ENCODE data around the gene LPP.

LPP gene

DNA sequence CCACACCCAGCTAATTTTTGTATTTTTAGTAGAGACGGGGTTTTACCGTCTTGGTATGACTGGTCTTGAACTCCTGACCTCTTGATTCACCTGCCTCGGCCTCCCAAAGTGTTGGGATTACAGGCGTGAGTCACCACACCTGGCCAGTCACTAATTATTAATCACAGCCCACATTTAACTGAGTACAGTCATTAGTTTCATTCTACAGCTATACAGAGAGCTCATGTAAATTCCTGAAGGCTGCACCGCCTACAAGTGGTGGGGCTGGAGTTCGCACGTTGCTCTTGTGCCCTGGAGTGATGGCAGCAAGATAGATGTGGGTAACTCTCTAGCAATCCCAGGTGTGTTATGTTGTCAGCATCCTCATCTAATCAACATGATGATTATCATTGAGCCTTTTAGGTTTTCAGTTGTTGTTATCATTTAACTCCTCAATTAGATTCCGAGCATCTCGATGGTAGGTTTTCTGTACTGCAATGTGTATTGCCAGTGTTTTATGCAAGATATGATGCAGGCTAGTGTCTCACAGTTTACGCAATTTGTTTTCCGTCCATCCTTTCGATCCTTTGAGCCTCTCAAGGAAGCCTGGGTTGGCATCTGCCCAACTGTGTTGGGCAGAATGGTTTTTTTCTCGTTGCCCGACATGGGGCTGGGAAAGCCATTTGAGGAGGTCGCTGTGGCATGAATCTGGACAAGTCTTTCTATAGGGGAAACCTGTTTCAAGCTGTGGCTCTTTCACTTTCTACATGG, 216.3 kb downstream of the LPP start:
- DNase-seq = no peak

DNA sequence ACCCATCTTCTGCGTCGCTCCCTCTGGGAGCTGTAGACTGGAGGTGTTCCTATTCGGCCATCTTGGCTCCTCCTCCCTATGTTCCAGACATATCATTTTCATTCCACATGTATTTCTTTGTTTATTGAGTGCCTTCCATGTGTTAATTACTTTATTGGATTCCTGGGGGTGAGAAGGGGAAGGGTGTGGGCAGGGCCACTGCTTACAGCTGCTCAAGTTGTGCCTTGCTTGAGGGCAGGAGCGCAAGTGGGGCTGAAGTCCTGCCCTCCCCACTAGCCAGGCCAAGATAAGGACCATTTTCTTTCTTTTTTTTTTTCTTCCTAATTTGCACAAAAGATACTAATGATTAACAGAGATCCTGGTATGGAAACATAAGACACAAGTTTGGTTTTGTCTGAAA, 224.8 kb downstream of the LPP start:
- no peak for DNase-seq

DNA sequence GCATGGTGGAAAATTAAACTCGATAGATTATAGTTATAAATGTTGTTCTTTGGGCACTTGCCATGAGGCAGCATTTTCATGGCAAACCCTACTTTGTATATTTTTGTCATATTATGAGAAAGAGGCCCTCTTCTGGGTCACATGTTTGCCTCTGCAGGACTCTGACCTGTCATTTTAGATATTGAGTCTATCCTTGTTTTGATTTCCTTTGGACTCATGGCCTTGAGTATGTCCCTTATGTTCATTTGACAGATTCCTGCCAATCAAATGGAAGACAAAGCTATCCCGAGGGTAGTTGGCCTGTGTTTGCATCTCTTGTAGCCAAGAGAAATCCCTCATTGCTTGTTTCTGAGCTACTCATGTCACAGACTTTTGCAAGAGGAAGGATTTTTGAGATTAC, 226.3 kb downstream of the LPP start:
- no peak for DNase-seq

DNA sequence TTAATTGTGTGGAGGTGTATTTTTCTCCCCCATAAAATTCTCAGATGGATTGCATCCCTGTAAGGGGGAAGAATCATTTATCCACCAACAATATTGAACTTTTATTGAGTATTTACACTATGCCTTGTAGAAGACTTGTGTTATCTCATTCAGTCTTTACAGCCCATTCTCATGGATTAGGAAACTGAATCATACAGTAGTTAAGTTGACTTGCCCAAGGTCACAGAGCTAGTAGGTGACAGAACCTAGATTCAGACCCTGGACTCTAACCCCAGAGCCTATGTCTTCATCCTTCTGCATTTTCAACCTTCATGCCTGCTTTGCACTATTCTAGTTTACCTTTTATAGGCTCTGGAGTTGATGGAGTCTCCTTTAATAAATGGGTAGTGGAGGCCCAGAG, 226.8 kb downstream of the LPP start:
- DNase-seq = no peak

DNA sequence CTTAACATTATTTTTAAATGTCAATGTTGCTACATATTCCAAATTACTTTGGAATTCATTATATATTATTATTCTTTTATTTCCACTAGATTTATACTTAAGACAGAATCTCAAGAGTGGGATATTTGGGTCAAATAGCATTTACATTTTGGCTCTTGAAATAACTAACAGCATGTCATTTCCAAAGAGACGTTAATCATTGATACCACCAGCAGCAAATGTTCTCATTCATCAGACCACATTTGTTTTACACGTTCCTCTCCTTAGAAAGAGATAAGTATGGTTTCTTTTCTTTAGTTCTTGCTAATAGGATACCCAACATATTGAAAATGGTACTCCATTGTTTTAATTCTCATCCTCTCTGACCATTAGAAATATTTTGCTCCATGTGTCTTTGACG, 229.8 kb downstream of the LPP start:
- no peak for DNase-seq

DNA sequence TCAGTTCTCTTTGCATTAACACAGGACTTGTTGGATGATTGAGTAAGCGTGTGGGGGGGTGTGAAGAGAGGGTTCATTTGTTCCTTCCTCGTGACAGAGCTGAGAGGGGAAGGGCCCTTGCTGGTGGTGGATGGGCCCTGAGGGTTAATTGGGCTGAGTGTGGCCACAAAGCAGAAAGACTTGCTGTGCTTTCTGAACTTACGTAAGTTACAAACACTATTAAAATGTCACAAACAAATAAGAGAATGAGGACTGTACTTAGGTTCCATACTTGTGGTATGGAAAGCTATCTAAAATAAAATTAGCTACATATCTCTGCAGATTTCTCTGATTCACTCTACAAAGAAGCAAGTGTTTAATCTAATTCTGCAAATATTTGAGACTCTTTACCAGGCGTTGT, 231.3 kb downstream of the LPP start:
- DNase-seq = no peak

DNA sequence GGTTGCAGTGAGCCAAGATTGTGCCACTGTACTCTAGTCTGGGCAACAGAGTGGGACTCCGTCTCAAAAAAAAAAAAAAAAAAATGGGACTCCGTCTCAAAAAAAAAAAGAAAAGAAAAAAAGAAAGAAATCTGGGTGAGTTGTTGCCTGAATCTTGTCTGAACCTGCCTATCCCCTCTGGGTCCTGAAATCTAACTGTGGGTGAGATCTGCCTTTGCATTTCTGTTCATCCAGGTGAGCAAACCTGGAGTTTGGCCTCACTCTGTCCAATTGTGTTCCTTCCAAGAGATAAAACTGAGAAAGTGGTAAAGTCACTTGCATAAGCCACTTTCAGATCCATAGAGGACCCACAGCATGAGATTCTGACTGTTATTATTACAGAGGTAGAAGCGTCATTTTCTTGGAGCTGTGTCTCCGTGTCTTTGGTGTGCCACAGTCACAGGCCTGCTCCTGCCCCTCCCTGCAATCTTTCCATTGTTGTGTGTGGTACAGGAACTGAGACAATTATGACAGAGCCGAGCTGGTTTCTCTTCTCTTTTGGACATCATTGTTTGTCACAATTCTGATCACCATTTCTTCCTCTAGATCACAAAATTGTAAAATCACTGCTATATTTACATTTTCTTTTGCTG, 235.9 kb downstream of the LPP start:
- no peak for DNase-seq

DNA sequence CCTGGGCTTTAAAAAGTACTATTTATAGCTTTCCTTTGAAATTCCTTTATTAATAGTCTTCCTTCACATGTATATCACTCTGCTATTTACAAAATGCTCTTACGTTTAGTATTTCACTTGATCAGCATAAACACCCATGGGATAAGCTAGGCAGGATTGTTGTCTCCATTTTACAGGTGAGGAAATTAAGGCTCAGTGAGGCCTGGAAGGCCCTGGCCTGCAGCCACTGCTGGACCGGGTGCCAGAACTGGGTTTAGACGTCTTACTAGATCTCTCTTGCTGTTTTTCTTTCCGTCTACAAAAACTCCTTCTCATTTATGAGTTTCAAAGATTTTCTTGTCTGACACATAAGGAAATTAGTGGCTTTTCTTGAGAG, 236.4 kb downstream of the LPP start:
- DNase-seq = no peak

DNA sequence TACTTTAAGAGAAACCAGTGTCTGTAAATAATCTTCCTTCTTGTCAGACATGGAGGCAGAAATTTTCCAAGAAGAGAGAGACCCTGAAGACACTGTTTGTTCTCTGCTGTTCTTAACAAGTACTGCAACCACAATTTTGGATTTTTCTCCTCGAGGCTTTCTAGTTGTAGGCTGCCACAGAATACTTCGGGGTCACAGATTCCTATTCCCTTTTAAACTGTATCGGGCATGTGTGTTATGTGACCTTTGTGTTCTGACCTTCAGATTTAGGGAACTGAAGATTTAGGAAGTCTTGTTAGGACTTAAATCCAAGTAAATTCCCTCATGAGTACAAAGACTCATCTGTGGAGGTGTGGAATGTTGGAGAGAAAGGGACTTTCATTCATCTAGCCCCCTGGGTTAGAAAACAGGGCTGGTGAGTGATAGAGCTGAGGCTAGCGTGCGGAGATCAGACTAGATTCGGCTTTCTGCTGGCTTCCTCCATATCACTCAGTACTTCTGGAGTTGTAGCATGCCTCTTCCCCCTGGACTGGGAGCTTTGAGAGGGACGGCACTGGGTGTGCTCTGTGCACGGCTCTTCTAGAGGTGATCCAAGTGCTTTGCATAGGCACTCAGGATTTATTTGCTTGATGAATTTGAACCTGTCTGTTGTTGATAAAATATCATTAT, 237.0 kb downstream of the LPP start:
- DNase-seq = no peak

DNA sequence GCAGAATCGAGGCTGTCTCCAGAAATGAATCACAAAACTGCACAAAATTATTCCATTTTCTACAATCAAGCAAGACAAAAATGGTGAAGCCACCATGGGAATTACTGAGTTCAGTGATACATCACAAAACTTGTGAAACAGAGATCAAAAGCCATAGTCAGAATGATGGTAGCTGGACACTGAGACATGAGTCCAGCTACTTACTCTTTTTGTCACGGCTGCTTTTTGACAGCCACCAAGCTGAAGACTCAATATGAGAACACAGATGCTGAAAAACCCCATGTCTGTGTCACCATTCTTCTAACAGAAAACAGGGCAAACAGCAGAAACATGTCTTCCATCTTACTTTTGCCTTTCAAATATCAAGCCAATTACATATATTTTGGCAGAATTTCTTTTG, 237.6 kb downstream of the LPP start:
- no peak for DNase-seq

DNA sequence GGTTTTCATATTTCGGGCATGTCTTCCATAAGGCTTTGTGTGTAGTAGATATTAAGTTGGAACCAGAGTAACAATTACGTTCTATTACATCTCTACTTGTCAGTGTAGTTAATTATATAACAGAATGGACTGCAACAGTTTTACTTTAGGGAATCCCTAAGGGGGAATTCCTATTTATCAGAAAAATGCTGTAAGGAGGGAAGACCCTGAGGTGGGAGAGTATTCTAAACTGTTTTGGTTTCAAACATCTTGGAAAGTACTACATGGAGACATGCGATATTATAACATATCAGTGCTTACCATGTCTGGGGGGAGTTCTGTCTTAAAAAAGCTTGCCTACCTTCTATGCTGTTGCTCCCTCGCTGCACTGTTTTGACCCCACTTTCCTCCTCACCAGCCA, 238.1 kb downstream of the LPP start:
- no peak for DNase-seq

DNA sequence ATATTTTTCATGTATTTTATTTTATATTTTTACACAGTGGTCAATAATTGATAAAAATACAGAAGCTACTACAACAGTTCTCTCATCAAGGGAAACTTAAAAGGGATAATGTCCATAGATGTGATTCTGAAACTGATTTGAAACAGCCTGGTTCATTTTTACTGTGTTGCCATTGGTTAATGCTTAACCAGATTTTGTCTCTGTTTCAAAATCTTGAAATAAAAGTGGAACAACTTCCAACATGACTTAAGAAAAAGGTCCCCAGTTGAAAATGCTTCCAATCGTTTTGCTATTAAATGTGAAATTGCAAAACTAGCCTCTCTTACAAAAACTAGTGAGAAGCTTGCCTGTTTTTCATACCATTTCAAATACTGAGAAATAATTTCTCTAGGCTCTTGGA, 240.7 kb downstream of the LPP start:
- no peak for DNase-seq

DNA sequence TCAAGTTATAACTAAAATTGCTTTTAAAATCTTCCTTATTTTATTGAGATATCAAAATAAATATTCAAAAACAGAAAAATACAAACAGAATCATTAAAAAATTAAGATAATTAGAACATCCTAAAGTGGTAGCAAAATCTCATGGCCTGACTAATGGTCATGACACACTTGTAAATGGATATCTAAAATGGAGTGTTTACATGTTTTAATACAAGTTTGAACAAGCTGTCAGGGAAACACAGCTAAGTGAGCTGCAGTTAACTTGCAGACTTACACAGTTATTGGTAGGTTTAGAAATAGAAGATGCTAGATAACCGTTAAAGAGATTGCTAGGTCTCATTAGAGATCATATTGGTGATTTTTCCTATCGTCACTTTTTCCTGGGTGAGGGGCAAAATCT, 242.3 kb downstream of the LPP start:
- no peak for DNase-seq

DNA sequence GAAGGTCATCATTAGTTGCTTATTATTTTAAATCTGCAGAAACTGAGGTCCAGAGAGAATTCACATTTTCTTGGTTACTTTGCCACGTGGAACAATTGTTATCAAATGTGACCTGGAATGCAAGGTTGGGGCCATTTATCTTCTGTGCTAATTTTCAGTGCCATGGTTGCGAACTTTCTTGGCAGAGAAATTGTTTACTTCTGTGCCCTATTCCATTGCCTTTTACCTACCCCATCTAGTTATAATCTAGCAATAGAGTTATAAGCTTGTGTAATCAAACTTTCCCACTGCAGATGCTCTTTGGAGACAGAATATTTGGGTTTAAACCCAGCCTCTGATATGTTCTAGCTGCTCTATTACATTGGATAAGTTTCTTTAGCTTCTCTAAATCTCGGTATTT, 242.9 kb downstream of the LPP start:
- DNase-seq = no peak

DNA sequence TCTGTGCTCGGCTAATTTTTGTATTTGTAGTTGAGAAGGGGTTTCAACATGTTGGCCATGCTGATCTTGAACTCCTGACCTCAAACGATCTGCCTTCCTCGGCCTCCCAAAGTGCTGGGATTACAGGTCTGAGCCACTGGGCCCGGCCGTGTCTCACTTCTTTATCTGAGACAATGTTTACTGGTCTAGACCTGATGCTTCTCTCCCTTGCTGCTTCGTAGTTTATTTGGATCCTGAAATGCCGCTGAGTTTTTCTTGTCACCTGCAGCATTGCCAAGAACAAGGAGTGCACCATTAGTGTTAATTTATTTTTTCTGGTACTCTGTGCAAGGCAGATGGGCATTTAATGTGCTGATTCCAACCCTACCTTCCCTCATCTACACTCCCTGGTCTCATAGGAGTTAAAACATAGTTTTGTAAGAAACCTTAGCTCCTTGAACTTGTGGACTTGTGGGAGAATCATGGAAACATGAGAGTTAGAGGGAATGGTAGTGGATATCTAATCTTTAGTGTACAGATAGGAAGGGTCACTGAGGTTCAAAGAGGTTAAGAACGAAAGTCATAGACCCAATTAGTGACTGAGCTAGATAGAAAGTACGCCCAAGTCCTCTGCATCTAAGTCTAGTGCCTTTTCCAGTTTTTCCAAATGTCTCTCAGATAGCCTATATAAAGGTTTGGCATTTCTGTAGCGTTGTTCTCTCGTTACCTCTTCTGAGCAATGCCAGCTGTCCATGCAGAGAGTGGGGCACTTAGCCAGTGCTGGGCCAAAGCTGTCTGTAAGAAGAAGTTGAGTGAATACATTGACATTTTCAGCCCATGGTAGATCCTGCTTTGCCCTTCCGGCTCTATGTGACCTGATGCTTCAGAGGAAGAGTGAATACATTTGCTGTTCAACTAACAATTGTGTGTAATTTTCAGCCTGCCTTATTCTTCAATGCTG, 244.1 kb downstream of the LPP start:
- no peak for DNase-seq

DNA sequence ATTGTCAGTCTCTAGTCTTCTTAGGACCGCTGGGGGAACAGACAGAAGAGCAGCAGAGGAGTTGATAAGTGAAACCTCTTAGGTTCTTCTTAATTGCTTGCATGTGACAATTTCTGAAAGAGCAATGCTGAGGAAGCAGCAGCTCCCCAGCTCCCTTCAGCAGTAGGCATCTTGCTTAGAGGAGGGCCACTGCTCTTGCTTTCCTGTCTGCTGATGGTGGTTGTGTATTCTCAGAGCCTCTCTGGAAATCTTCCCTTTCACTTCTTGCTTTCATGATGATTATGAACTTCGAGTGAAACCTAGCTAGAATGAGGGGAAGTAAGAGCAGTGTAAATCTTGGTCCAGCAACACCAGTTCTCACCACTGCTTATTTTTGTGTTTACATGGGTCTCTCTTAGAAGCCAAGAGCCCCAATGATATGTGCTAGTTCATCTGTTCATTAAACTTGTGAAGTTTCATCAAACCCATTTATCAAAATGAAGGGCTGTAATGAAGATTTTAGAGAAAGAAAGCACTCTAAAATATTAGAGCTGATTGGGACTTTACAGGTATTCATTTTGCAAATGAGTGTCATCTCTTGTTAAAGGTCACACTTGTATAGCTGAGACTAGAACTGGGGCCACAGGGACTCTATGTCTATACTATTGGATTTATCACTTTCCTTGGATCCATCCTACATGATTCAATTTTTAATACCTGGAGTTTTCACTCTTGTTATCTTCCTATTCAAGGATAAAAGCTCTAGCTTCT, 246.7 kb downstream of the LPP start:
- DNase-seq = no peak

DNA sequence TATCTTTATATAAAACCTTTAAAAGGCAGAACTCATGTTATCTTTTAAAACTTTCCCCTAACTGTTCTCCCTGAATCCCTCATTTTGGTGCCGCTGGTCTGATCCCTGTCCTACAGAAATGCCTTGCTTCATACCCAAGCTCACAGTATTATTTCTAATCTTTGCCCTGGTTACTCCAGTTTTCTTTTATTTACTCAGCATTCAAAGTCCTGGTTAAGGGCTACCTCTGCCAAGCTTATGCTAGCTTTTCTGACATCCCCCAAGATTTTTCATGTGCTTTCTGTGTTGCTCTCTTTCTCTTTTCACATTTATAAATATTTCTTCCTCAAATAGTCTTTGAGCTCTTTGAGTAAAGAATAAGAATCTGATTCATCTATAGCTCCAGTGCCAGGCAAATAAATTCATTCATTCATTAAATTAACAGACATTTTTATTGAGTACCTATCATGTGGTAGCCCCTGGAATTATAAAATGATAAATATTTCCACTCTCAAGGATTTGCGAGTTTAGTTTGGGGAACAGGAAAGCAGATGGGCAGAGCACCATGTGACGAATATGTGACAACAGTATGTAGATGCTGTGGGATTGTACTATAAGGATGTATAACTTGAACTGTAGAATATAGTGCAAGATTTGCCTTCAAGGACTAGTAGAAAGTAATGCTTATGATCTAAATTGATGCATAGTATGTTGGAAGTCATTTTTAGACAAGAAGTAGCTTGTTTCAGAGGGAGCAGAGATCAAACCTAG, 247.5 kb downstream of the LPP start:
- DNase-seq = no peak

DNA sequence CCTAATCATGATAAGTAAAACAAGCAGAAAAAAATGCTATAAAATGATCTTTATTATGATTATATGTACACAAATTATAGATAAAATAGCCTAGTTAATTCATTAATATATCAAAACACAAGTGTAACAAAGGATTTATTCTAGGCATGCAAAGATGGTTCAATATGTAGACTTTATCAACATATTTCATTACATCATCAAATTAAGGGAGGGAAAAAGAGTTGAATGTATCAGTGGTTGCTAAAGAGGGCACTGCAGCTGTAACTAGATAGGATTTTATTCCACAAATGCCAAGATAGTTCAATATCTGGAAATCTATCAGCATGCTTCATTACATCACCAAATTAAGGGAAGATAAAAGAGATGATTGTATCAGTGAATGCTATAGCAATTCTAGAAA, 248.3 kb downstream of the LPP start:
- no peak for DNase-seq

DNA sequence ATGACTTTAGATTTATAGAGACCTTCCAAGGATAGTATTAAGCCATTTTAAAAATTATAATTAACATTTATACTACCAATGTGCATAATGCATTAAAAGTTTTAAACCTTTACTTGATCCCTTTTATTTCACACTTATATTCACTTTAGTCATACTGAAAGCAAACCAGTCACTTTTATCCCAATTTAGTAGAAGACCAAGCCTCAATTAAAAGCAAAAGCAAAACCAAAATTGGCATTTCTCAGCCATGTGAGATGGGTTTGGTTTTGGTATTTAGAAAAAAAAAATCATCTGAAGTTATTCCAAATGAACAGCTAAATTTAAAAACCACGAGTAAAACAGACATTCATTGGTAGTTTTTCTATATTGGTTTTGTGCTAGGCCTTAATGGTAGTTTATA, 249.4 kb downstream of the LPP start:
- DNase-seq = no peak

DNA sequence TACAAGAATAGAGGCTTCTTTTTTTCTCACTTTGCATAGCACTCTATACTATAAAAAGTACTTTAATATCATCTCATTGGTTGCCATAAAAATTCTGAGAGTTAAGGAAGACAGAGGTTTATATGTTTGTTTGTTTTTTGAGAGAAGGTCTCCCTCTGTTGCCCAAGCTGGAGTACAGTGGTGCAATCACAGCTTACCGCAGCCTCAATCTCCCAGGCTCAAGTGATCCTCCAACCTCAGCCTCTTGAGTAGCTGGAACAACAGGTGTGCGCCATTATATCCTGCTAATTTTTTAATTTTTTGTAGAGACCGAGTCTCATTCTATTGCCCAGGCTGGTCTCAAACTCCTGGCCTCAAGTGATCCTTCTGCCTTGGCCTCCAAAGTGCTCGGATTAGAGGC, 250.2 kb downstream of the LPP start:
- DNase-seq = no peak

DNA sequence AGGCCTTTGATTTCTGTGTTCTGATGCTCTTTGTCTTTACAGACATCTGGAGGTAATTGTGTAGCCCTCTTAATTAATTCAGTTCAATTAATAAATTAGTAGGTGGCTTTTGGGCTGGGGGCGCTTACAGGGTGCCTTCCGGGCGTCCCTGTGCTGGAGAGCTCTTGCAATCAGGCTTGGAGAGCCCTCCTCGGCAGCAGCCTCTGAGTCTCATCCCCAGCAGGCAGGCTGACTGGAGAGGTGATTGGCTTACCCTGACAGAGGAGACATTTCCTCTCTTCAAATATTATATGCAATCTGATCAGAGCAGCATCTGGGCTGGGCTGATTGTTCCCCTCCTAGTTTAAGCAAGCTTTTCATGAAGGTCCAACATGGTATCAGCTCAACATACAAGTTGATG, 250.7 kb downstream of the LPP start:
- no peak for DNase-seq
